HepG2 (cell line): ENCODE measurements around the gene HDGFL2. TPM values are rescaled to one million over a fixed set of nuclear protein-coding genes. Genes with fewer than 3 reads are reported as not detected.
A peak's percentile ranks its signal among the peaks of the same experiment; 100 is the strongest.

Source experiments
- BCL6 ChIP-seq: IDR thresholded peaks from 2 replicates; pipeline ENCODE4 v1.6.1; 2016; ENCODE audit warnings: missing genetic modification reagents, missing compliant biosample characterization
- CBX5 ChIP-seq: sonication (generic); formaldehyde crosslinking; IDR thresholded peaks from 2 replicates; pipeline ENCODE4 v1.4.0; 2020; ENCODE audit warnings: missing genetic modification reagents, borderline replicate concordance
- ETV5 ChIP-seq: IDR thresholded peaks from 2 replicates; pipeline ENCODE4 v1.6.1; 2018; ENCODE audit warnings: missing biosample characterization, missing genetic modification reagents, inconsistent platforms, borderline replicate concordance
- FUBP1 ChIP-seq: sonication (generic); formaldehyde crosslinking; IDR thresholded peaks from 2 replicates; pipeline ENCODE4 v1.5.1; 2020; ENCODE audit warnings: missing genetic modification reagents, mild to moderate bottlenecking, borderline replicate concordance
- HNRNPK ChIP-seq: fragments of 200-400 bp; formaldehyde crosslinking; IDR thresholded peaks from 2 replicates; pipeline ENCODE4 v1.6.1; 2018; ENCODE audit warnings: low read length, low read depth, moderate library complexity, mild to moderate bottlenecking; ENCODE audit not compliant: poor library complexity, severe bottlenecking
- NFYB ChIP-seq: sonication (generic); formaldehyde crosslinking; IDR thresholded peaks from 2 replicates; pipeline ENCODE4 v1.4.0; 2020; ENCODE audit warnings: missing genetic modification reagents
- NR2C2 ChIP-seq: sonication (generic); formaldehyde crosslinking; IDR thresholded peaks from 2 replicates; pipeline ENCODE4 v1.4.0; 2020; ENCODE audit warnings: missing genetic modification reagents, mild to moderate bottlenecking, moderate library complexity, borderline replicate concordance
- TBP ChIP-seq: sonication (generic); formaldehyde crosslinking; IDR thresholded peaks from 2 replicates; pipeline ENCODE4 v1.5.0; 2020; ENCODE audit warnings: missing genetic modification reagents
- THAP9 ChIP-seq: sonication (generic); formaldehyde crosslinking; IDR thresholded peaks from 2 replicates; pipeline ENCODE4; 2020; ENCODE audit warnings: missing genetic modification reagents, mild to moderate bottlenecking, borderline replicate concordance
- ZFP41 ChIP-seq: sonication (generic); formaldehyde crosslinking; IDR thresholded peaks from 2 replicates; pipeline ENCODE4 v1.4.0; 2020; ENCODE audit warnings: mild to moderate bottlenecking, missing genetic modification reagents, borderline replicate concordance
- ZNF143 ChIP-seq: sonication (generic); formaldehyde crosslinking; IDR thresholded peaks from 2 replicates; pipeline ENCODE4 v1.4.0; 2020; ENCODE audit warnings: missing genetic modification reagents
- ZNF414 ChIP-seq: sonication (generic); formaldehyde crosslinking; IDR thresholded peaks from 2 replicates; pipeline ENCODE4 v1.5.0; 2020; ENCODE audit warnings: missing genetic modification reagents
- ZNF451 ChIP-seq: sonication (generic); formaldehyde crosslinking; IDR thresholded peaks from 2 replicates; pipeline ENCODE4 v1.5.0; 2020; ENCODE audit warnings: mild to moderate bottlenecking, missing genetic modification reagents
- ZNF484 ChIP-seq: sonication (generic); formaldehyde crosslinking; IDR thresholded peaks from 2 replicates; pipeline ENCODE4 v1.5.1; 2020; ENCODE audit warnings: mild to moderate bottlenecking, low read depth, missing genetic modification reagents, borderline replicate concordance
- ZNF496 ChIP-seq: sonication (generic); formaldehyde crosslinking; IDR thresholded peaks from 2 replicates; pipeline ENCODE4 v1.8.1; 2023; ENCODE audit warnings: mild to moderate bottlenecking, moderate library complexity, missing genetic modification reagents; ENCODE audit not compliant: insufficient replicate concordance
- ZNF614 ChIP-seq: IDR thresholded peaks from 2 replicates; pipeline ENCODE4 v1.6.1; 2018; ENCODE audit warnings: missing biosample characterization, missing genetic modification reagents, inconsistent platforms, borderline replicate concordance
- polyA plus RNA-seq, 8 experiments: library from polyadenylated mRNA; depleted of rRNA in 3 of 8; stranded (reverse) in 7 of 8; unstranded in 1 of 8; fragments of >200 nt; fragmentation: Illumina TruSeq in 4 of 8; extraction: Trizol in 4 of 8; gene quantifications; 2 replicates each; pipeline versions ENCODE4 v1.2.1 to v1.2.3, GENCODE V29; 2011 to 2016; ENCODE audit warnings: low read depth in 4 of 8, missing spikeins in 1 of 8, mixed read lengths in 1 of 8; ENCODE audit not compliant: insufficient read depth in 1 of 8
- total RNA-seq, 5 experiments: library from RNA; depleted of rRNA; stranded (reverse); fragments of >200 nt; fragmentation: Illumina TruSeq; extraction: Trizol; gene quantifications; 2 replicates each; pipeline ENCODE4 v1.2.3, GENCODE V29; 2016; ENCODE audit warnings: low read depth in 1 of 5
- TF ChIP-seq, protein P1 (sequence below): sonication (generic); formaldehyde crosslinking; IDR thresholded peaks from 2 replicates; pipeline ENCODE4 v1.8.0; 2022; ENCODE audit warnings: missing genetic modification reagents, mild to moderate bottlenecking, inconsistent platforms, borderline replicate concordance
- TF ChIP-seq, protein P2 (sequence below): IDR thresholded peaks from 2 replicates; pipeline ENCODE4 v1.6.1; 2016; ENCODE audit warnings: mild to moderate bottlenecking, missing biosample characterization, missing genetic modification reagents
- TF ChIP-seq, protein P3 (sequence below): sonication (generic); formaldehyde crosslinking; IDR thresholded peaks from 2 replicates; pipeline ENCODE4 v1.4.0; 2020; ENCODE audit warnings: missing genetic modification reagents

The HDGFL2 gene
- total and polyA plus RNA-seq, 2 of the 13 experiments (the other 11 are each of a cell fraction or from before 2014, with no cell fraction given), result 20.0 to 51.1 TPM

GRCh38 chr19:4457654-4458395, 14.3 kb upstream of the HDGFL2 start, which contains the start of gene UBXN6 (continued):
- TF ChIP-seq TBP (CRISPR knock-in tag) (no peak), ETV5 (CRISPR knock-in tag) (peak; percentile 97), CBX5 (CRISPR knock-in tag) (peak; percentile 23; the same call in 1 of the 2 replicates), ZNF496 (CRISPR knock-in tag) (no peak), THAP9 (CRISPR knock-in tag) (peak; percentile 83; the same call in 1 of the 2 replicates), NFYB (peak; percentile 27; the same call in 1 of the 2 replicates), ZNF484 (no peak), ZFP41 (CRISPR knock-in tag) (no peak), ZNF451 (CRISPR knock-in tag) (no peak), ZNF614 (0 out of 2 replicates have a peak, but pooled peaks have one; percentile 37), ZNF414 (CRISPR knock-in tag) (0 out of 2 replicates have a peak, but pooled peaks have one; percentile 32), FUBP1 (no peak), HNRNPK (no peak), NR2C2 (CRISPR knock-in tag) (peak; percentile 85), BCL6 (CRISPR knock-in tag) (no peak), ZNF143 (CRISPR knock-in tag) (peak; percentile 54)
- TF ChIP-seq, protein P1, sequence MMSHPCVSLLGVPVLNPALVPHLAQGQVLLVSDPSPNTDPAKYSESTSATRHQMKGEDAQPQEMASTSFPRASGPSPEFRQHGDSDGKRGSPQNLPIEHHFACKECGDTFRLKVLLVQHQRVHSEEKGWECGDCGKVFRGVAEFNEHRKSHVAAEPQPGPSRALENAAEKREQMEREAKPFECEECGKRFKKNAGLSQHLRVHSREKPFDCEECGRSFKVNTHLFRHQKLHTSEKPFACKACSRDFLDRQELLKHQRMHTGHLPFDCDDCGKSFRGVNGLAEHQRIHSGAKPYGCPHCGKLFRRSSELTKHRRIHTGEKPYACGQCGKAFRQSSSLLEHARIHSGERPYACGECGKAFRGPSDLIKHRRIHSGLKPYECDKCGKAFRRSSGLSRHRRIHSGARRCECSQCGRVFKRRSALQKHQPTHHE (CRISPR knock-in tag), result no peak
- TF ChIP-seq, protein P2, sequence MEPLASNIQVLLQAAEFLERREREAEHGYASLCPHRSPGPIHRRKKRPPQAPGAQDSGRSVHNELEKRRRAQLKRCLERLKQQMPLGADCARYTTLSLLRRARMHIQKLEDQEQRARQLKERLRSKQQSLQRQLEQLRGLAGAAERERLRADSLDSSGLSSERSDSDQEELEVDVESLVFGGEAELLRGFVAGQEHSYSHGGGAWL, result no peak
- TF ChIP-seq, protein P3, sequence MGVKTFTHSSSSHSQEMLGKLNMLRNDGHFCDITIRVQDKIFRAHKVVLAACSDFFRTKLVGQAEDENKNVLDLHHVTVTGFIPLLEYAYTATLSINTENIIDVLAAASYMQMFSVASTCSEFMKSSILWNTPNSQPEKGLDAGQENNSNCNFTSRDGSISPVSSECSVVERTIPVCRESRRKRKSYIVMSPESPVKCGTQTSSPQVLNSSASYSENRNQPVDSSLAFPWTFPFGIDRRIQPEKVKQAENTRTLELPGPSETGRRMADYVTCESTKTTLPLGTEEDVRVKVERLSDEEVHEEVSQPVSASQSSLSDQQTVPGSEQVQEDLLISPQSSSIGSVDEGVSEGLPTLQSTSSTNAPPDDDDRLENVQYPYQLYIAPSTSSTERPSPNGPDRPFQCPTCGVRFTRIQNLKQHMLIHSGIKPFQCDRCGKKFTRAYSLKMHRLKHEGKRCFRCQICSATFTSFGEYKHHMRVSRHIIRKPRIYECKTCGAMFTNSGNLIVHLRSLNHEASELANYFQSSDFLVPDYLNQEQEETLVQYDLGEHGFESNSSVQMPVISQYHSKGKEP (CRISPR knock-in tag), result no peak
